NCI-H2196 (cell line): ENCODE data around the gene TLCD4.
"Not testable (repeated sequence)": the region's sequence is repeated elsewhere in the genome, so short reads cannot be mapped to it uniquely, and the experiment has no call there.

Experiments
- DNase-seq: peaks from one replicate; lab custom pipeline; 2025; ENCODE audit not compliant: unreplicated experiment; lab: John Stamatoyannopoulos, UW

The TLCD4 gene

GRCh38 chr1:95117207-95118066, at the start of gene TLCD4:
Gene TLCD4 (plus strand): TSS chr1:95117355. CDS start chr1:95143902, 26,547 bp downstream.
- DNase-seq: peak; percentile 65

GRCh38 chr1:95067568-95067967, 49.6 kb upstream of the TLCD4 start:
- no peak for DNase-seq

- no peak for DNase-seq
Observed at GRCh38 chr1:95068956-95069709, 48.0 kb upstream of the TLCD4 start.

- no peak for DNase-seq
Observed at GRCh38 chr1:95069710-95070093, 47.5 kb upstream of the TLCD4 start.

- no peak for DNase-seq
Observed at GRCh38 chr1:95071539-95071938, 45.6 kb upstream of the TLCD4 start.

GRCh38 chr1:95072117-95072516, 45.0 kb upstream of the TLCD4 start:
- no peak for DNase-seq

GRCh38 chr1:95072532-95073419, 44.4 kb upstream of the TLCD4 start, which contains the start of gene ALG14:
Gene ALG14 (minus strand): TSS chr1:95072951. CDS start chr1:95072898, 53 bp downstream.
- DNase-seq: peak; percentile 91

GRCh38 chr1:95073446-95073845, 43.7 kb upstream of the TLCD4 start:
- no peak for DNase-seq

GRCh38 chr1:95076034-95076433, 41.1 kb upstream of the TLCD4 start:
- no peak for DNase-seq

GRCh38 chr1:95080446-95080845, 36.7 kb upstream of the TLCD4 start:
- no peak for DNase-seq

GRCh38 chr1:95080879-95081278, 36.3 kb upstream of the TLCD4 start:
- DNase-seq: no peak

GRCh38 chr1:95084317-95085176, 32.6 kb upstream of the TLCD4 start:
- peak; percentile 19 for DNase-seq

GRCh38 chr1:95085376-95085775, 31.8 kb upstream of the TLCD4 start:
- no peak for DNase-seq

GRCh38 chr1:95086949-95087533, 30.1 kb upstream of the TLCD4 start:
- DNase-seq: no peak

GRCh38 chr1:95088303-95088702, 28.9 kb upstream of the TLCD4 start:
- DNase-seq: no peak

GRCh38 chr1:95089650-95090287, 27.4 kb upstream of the TLCD4 start:
- DNase-seq: no peak

- not testable (repeated sequence) for DNase-seq
Observed at GRCh38 chr1:95091290-95091689, 25.9 kb upstream of the TLCD4 start.

- DNase-seq: not testable (repeated sequence)
Observed at GRCh38 chr1:95092891-95093290, 24.3 kb upstream of the TLCD4 start.

GRCh38 chr1:95093296-95093695, 23.9 kb upstream of the TLCD4 start:
- no peak for DNase-seq
